B cell (primary cell): ENCODE measurements around the gene RSBN1. TPM values are rescaled to one million over a fixed set of nuclear protein-coding genes. Genes with fewer than 3 reads are reported as not detected.
"Not testable (repeated sequence)": the region's sequence is repeated elsewhere in the genome, so short reads cannot be mapped to it uniquely, and the experiment has no call there.

Source experiments
- ATAC-seq: fragments of 200-7000 bp; cut with Tn5 transposase; one replicate; pipeline ENCODE4 v1.10.0; 2021; ENCODE audit warnings: low read depth, mild to moderate bottlenecking, moderate number of reproducible peaks, moderate library complexity
- CTCF ChIA-PET: fragments of 350-600 bp; sonication (Branson Sonifier 250); formaldehyde crosslinking; loops from one replicate; lab custom pipeline; 2021; ENCODE audit warnings: antibody characterized with exemption, inconsistent platforms; lab: Charles Lee
- POLR2A ChIA-PET: fragments of 350-600 bp; sonication (Branson Sonifier 250); formaldehyde crosslinking; loops from one replicate; lab custom pipeline; 2021; ENCODE audit warnings: antibody characterized with exemption; lab: Charles Lee
- DNase-seq: peaks from one replicate; pipeline ENCODE4 v3.0.0; 2013
- H2AFZ ChIP-seq: 2 replicates; pipeline ENCODE4 v1.6.1; 2012; ENCODE audit warnings: mild to moderate bottlenecking, low read depth, low read length; ENCODE audit not compliant: insufficient read depth, poor library complexity, severe bottlenecking
- H3K27ac ChIP-seq, 2 donors: 1 replicate in 1 of 2; 2 replicates in 1 of 2; pipeline ENCODE4 v1.5.1; 2012 to 2013; ENCODE audit warnings: low read length in 2 of 2, mild to moderate bottlenecking in 2 of 2, moderate library complexity in 1 of 2
- H3K27me3 ChIP-seq, 4 experiments: fragments of 200-600 bp in 1 of 4; sonication (generic) in 1 of 4; replicated peaks in 1 of 4; 1 replicate in 2 of 4; 2 replicates in 2 of 4; pipeline versions ENCODE4 v1.6.1 to v1.7.0; 2013 to 2016; ENCODE audit warnings: low read length in 3 of 4, mild to moderate bottlenecking in 2 of 4, mixed read lengths in 1 of 4, moderate library complexity in 1 of 4; ENCODE audit not compliant: insufficient read depth in 4 of 4, control insufficient read depth in 3 of 4; ENCODE audit errors: control extremely low read depth in 1 of 4
- H3K36me3 ChIP-seq, 2 experiments: replicated peaks in 1 of 2; 1 replicate in 1 of 2; 2 replicates in 1 of 2; pipeline versions ENCODE4 v1.6.1 to v1.7.1; 2013; ENCODE audit warnings: low read length in 1 of 2; ENCODE audit not compliant: insufficient read depth in 2 of 2, control insufficient read depth in 1 of 2; ENCODE audit errors: control extremely low read depth in 1 of 2, extremely low read depth in 1 of 2
- H3K4me1 ChIP-seq, 2 donors: fragments of 200-600 bp in 1 of 2; sonication (generic) in 1 of 2; 1 replicate in 1 of 2; 2 replicates in 1 of 2; pipeline versions ENCODE4 v1.5.1 to v1.6.1; 2013 to 2017; ENCODE audit warnings: low read length in 2 of 2; ENCODE audit not compliant: control insufficient read depth in 2 of 2, insufficient read depth in 2 of 2
- H3K4me2 ChIP-seq: replicated peaks from 2 replicates; pipeline ENCODE3; 2012; ENCODE audit warnings: mild to moderate bottlenecking, low read depth, low read length; ENCODE audit not compliant: poor library complexity, severe bottlenecking
- H3K4me3 ChIP-seq, 5 experiments: fragments of 200-600 bp in 1 of 5; sonication (generic) in 1 of 5; 1 replicate in 3 of 5; 2 replicates in 2 of 5; pipeline versions ENCODE4 v1.5.1 to v1.7.0; 2011 to 2016; ENCODE audit warnings: low read length in 4 of 5, mild to moderate bottlenecking in 4 of 5, low read depth in 2 of 5, control low read depth in 1 of 5, moderate library complexity in 1 of 5; ENCODE audit not compliant: insufficient read depth in 1 of 5; ENCODE audit errors: control extremely low read depth in 1 of 5, extremely low read depth in 1 of 5
- H3K79me2 ChIP-seq: fragments of 200-600 bp; sonication (generic); one replicate; pipeline ENCODE4 v1.6.0; 2016; ENCODE audit warnings: low read length; ENCODE audit not compliant: control insufficient read depth, insufficient read depth
- H3K9ac ChIP-seq: fragments of 200-600 bp; sonication (generic); 2 replicates; pipeline ENCODE4 v1.6.1; 2017; ENCODE audit warnings: mild to moderate bottlenecking, low read length, moderate library complexity
- H3K9me3 ChIP-seq, 3 donors: one replicate each; pipeline versions ENCODE4 v1.6.1 to v1.7.1; 2013; ENCODE audit warnings: low read length in 2 of 3; ENCODE audit not compliant: control insufficient read depth in 2 of 3, insufficient read depth in 1 of 3; ENCODE audit errors: control extremely low read depth in 1 of 3
- H4K20me1 ChIP-seq: 2 replicates; pipeline ENCODE4 v1.6.0; 2012; ENCODE audit warnings: mild to moderate bottlenecking, low read length; ENCODE audit not compliant: insufficient read depth, control insufficient read depth, poor library complexity, severe bottlenecking
- H3K27ac Mint-ChIP-seq: one replicate; pipeline ENCODE4 v1.8.0; 2021; ENCODE audit warnings: mixed read lengths
- H3K27me3 Mint-ChIP-seq: one replicate; pipeline ENCODE4 v1.8.0; 2021; ENCODE audit warnings: mixed read lengths
- H3K4me1 Mint-ChIP-seq: one replicate; pipeline ENCODE4 v1.8.0; 2021; ENCODE audit warnings: mixed read lengths
- H3K4me3 Mint-ChIP-seq: one replicate; pipeline ENCODE4 v1.8.0; 2021; ENCODE audit warnings: mixed read lengths
- H3K9me3 Mint-ChIP-seq: one replicate; pipeline ENCODE4 v1.8.0; 2022; ENCODE audit warnings: mixed read lengths; ENCODE audit not compliant: insufficient read depth
- CTCF ChIP-seq: fragments of 200-600 bp; IDR thresholded peaks from one replicate; pipeline ENCODE4 v1.8.0; 2022; ENCODE audit warnings: antibody characterized with exemption, mild to moderate bottlenecking
- EZH2 ChIP-seq: IDR thresholded peaks from 2 replicates; pipeline ENCODE4 v1.6.1; 2012; ENCODE audit warnings: borderline replicate concordance, low read depth, mild to moderate bottlenecking, moderate library complexity, low read length; ENCODE audit not compliant: insufficient read depth, poor library complexity, severe bottlenecking
- WGBS: methylation state at CpG from one replicate; pipeline ENCODE4 v1.1.5; 2013; ENCODE audit warnings: missing lambda C conversion rate; ENCODE audit not compliant: insufficient coverage; 5-methylcytosine and 5-hydroxymethylcytosine counted together
- intact Hi-C: fragments of 100-400 bp; cut with micrococcal nuclease; formaldehyde crosslinking; loops from one replicate; pipeline ENCODE4 v1.10.0; 2022
- polyA plus RNA-seq: library from polyadenylated mRNA; depleted of rRNA; stranded (reverse); fragments of >200 nt; gene quantifications from 2 replicates; pipeline ENCODE4 v1.2.3, GENCODE V29; 2012
- total RNA-seq, 2 donors: library from RNA; stranded (reverse); fragments of 120-200 nt in 1 of 2; gene quantifications; 1 replicate in 1 of 2; 2 replicates in 1 of 2; pipeline versions ENCODE4 v1.2.3 to v1.2.4, GENCODE V29; 2013 to 2022

RSBN1 gene
- total and polyA plus RNA-seq, 2 donors (not counting 1 experiment from before 2014, with no cell fraction given) = 20.6 to 40.2 TPM

- no peaks in the 10 kb centered on the region for H3K27me3 ChIP-seq
- H3K36me3 ChIP-seq = peaks cover 3 to 14% of the 10 kb centered on the region in 2 experiments
- H3K9me3 Mint-ChIP-seq = no peaks in the 10 kb centered on the region
- H3K9me3 ChIP-seq = peaks cover 2 to 19% (median 5%) of the 10 kb centered on the region in 3 donors
- CTCF ChIA-PET = no interaction called here
- intact Hi-C loops = no loop called here
- H3K27me3 Mint-ChIP-seq = no peaks in the 10 kb centered on the region
- no peaks in the 10 kb centered on the region for H4K20me1 ChIP-seq
- ATAC-seq (no peak), DNase-seq (no peak)
- H3K4me1 ChIP-seq = no peaks in the 10 kb centered on the region
- POLR2A ChIA-PET = no interaction called here
- no peak overlapping the region for H3K9ac ChIP-seq
- no peaks in the 10 kb centered on the region for H3K4me1 Mint-ChIP-seq
- no peak overlapping the region for H3K4me3 ChIP-seq
- H3K4me2 ChIP-seq = no peak overlapping the region
- H2AFZ ChIP-seq = no peak overlapping the region
- TF ChIP-seq CTCF = no peak
- no peak for TF ChIP-seq EZH2
- WGBS = no CpG with 5 or more reads among the region's 2 CpGs
- no peak overlapping the region for H3K4me3 Mint-ChIP-seq
- H3K27ac Mint-ChIP-seq = no peak overlapping the region
- H3K27ac ChIP-seq = no peak overlapping the region
- no peaks in the 10 kb centered on the region for H3K79me2 ChIP-seq
These were observed 91.3 kb downstream of the RSBN1 start for GRCh38 chr1:113721010-113721409.

- CTCF ChIA-PET, POLR2A ChIA-PET, intact Hi-C loops, H3K36me3 ChIP-seq, H3K4me2 ChIP-seq, H3K4me1 Mint-ChIP-seq, ATAC-seq, H3K4me3 Mint-ChIP-seq, H4K20me1 ChIP-seq, H3K9me3 Mint-ChIP-seq, H3K27ac ChIP-seq, H3K79me2 ChIP-seq, H2AFZ ChIP-seq, H3K27ac Mint-ChIP-seq, DNase-seq, H3K27me3 ChIP-seq, H3K27me3 Mint-ChIP-seq, H3K4me1 ChIP-seq, H3K4me3 ChIP-seq, H3K9ac ChIP-seq: not testable (repeated sequence)
- WGBS = 97% methylated on average over 3 of the region's 5 CpGs
- peaks cover 2 to 19% (median 5%) of the 10 kb centered on the region in 3 donors for H3K9me3 ChIP-seq
These were observed 93.7 kb downstream of the RSBN1 start for GRCh38 chr1:113718621-113719020.

GRCh38 chr1:113717506-113717905 lies 94.8 kb downstream of the RSBN1 start:
- DNase-seq, CTCF ChIA-PET, H3K4me3 ChIP-seq, H4K20me1 ChIP-seq, H3K4me3 Mint-ChIP-seq, H3K27ac Mint-ChIP-seq, POLR2A ChIA-PET, H3K27me3 ChIP-seq, H3K4me1 Mint-ChIP-seq, H2AFZ ChIP-seq, H3K4me1 ChIP-seq, H3K27me3 Mint-ChIP-seq, H3K36me3 ChIP-seq, H3K9ac ChIP-seq, intact Hi-C loops, ATAC-seq, H3K4me2 ChIP-seq, H3K9me3 Mint-ChIP-seq, H3K79me2 ChIP-seq, H3K27ac ChIP-seq: not testable (repeated sequence)
- WGBS = 90% methylated on average over 2 of the region's 6 CpGs
- peaks cover 2 to 19% (median 5%) of the 10 kb centered on the region in 3 donors for H3K9me3 ChIP-seq
